Kidney glomerular epithelial cell (primary cell): ENCODE data around the gene NELFE.
"Not testable (repeated sequence)": the region's sequence is repeated elsewhere in the genome, so short reads cannot be mapped to it uniquely, and the experiment has no call there.

Experiments used
- DNase-seq: peaks from one replicate; lab custom pipeline; 2025; lab: John Stamatoyannopoulos, UW

NELFE gene

GRCh38 chr6:31949926-31950548 is 8.7 kb downstream of the NELFE start:
- no peak for DNase-seq

GRCh38 chr6:31948753-31949413 is 9.9 kb downstream of the NELFE start:
- no peak for DNase-seq

- DNase-seq = no peak
Observed at GRCh38 chr6:31948306-31948705, 10.5 kb downstream of the NELFE start.

GRCh38 chr6:31947864-31948263 is 10.9 kb downstream of the NELFE start:
- no peak for DNase-seq

DNA sequence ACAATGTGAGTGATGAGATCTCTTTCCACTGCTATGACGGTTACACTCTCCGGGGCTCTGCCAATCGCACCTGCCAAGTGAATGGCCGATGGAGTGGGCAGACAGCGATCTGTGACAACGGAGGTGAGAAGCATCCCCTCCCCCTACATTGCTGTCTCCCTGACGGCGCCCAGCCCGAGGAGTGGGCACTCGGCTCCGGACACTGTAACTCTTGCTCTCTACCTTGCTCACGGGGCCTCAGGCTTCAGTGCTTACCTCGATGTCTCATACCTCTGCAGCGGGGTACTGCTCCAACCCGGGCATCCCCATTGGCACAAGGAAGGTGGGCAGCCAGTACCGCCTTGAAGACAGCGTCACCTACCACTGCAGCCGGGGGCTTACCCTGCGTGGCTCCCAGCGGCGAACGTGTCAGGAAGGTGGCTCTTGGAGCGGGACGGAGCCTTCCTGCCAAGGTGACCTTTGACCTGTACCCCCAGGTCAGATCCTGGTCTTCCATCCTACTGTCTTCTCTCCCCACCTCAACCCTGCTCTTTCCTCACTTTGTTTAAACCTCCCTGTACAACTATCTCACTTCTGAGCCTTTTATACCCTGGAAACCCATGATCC is 11.6 kb downstream of the NELFE start:
- DNase-seq = no peak

GRCh38 chr6:31946370-31946885 is 12.3 kb downstream of the NELFE start:
- no peak for DNase-seq

- DNase-seq = peak; percentile 83
Observed at GRCh38 chr6:31945507-31946369, 13.0 kb downstream of the NELFE start, which contains the start of gene CFB. Gene CFB (plus strand): TSS chr6:31946095. CDS start chr6:31946222, 127 bp downstream.

DNA sequence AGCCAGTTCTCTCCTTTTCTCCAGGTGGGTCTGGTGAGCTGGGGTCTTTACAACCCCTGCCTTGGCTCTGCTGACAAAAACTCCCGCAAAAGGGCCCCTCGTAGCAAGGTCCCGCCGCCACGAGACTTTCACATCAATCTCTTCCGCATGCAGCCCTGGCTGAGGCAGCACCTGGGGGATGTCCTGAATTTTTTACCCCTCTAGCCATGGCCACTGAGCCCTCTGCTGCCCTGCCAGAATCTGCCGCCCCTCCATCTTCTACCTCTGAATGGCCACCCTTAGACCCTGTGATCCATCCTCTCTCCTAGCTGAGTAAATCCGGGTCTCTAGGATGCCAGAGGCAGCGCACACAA is 13.6 kb downstream of the NELFE start:
- no peak for DNase-seq

DNA sequence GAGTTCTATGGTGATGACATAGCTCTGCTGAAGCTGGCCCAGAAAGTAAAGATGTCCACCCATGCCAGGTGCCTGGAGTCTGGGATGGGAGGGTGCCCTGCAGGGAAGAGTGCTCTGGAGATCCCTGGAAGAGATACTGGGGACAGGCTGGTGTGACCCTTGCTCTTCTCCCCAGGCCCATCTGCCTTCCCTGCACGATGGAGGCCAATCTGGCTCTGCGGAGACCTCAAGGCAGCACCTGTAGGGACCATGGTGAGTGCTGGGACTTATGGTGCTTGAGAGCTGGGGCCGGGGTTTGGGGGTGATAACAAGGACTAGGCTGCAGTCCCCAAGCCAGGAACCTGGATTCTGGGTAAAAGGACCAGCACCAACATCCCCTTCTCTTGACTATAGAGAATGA is 15.0 kb downstream of the NELFE start:
- no peak for DNase-seq

DNA sequence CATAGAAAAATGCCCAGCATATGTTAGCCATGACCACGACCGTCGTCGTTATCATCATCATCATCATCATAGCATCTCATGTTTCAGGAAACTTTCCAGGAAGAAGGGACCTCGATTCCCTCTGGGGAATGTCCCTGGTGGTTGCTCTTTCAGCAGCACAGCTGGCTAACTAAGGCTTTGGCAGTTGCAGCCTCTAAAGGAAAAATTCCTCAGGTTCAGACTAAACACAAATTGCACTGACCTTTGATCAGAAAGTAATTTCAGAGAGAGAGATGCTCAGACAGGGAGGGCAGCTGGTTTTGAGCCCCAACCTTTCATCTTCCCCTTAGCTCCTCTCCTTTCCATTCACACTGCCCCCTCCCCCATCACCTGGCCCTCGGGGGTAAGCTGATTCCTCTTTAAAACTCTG is 18.5 kb downstream of the NELFE start:
- DNase-seq = no peak

GRCh38 chr6:31935823-31936222 is 22.9 kb downstream of the NELFE start:
- DNase-seq = no peak

GRCh38 chr6:31935021-31935420 is 23.8 kb downstream of the NELFE start:
- DNase-seq = no peak

- no peak for DNase-seq
Observed at GRCh38 chr6:31933537-31933936, 25.2 kb downstream of the NELFE start.

DNA sequence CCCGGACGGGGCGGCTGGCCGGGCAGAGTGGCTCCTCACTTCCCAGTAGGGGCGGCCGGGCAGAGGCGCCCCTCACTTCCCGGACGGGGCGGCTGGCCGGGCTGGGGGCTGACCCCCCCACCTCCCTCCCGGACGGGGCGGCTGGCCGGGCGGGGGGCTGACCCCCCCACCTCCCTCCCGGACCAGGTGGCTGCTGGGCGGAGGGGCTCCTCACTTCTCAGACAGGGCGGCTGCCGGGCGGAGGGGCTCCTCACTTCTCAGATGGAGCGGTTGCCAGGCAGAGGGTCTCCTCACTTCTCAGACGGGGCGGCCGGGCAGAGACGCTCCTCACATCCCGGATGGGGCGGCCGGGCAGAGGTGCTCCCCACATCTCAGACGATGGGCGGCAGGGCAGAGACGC is 26.6 kb downstream of the NELFE start:
- DNase-seq = not testable (repeated sequence)

- no peak for DNase-seq
Observed at GRCh38 chr6:31930962-31931361, 27.8 kb downstream of the NELFE start.

DNA sequence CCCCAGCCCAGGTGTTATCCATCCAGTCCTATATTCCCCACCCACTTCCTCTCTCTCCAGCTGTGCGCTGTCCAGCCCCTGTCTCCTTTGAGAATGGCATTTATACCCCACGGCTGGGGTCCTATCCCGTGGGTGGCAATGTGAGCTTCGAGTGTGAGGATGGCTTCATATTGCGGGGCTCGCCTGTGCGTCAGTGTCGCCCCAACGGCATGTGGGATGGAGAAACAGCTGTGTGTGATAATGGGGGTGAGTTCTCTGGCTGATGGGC is 30.2 kb downstream of the NELFE start:
- no peak for DNase-seq

GRCh38 chr6:31927863-31928671 is 30.7 kb downstream of the NELFE start:
- no peak for DNase-seq

DNA sequence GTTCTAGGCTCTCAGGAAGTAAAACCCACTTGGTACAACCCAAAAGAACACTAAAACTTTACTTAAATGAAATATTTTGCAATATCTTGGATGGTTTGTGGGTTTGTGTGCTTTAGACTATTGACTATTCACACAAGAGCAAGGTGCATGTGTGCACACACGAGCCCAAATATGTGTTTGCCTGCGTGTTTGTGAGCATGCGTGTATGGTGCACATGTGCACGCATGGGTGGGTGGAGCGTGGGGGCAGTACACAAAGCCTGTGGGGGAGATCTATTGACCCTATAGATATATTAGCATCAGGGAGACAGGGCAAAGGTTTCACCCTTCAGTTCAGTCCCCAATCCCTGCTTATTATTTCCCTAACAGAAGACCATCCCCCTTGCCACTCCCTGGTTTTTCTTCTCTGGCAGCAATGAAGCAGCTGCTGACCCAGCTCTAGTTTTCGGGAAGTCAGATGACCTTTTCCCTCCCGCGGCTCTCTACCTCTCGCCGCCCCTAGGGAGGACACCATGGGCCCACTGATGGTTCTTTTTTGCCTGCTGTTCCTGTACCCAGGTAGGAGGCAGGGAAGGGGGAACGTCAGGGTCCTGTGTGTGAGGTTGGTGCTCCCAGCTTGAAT is 31.4 kb downstream of the NELFE start, which contains the start of gene C2:
C2 (plus strand) TSS at position 476 of the 621 bp plus-strand sequence; CDS start at position 512, 36 bp downstream.
- DNase-seq = no peak

GRCh38 chr6:31922942-31923341 is 35.8 kb downstream of the NELFE start:
- DNase-seq = peak; percentile 20

- no peak for DNase-seq
Observed at GRCh38 chr6:31920811-31921210, 38.0 kb downstream of the NELFE start.

DNA sequence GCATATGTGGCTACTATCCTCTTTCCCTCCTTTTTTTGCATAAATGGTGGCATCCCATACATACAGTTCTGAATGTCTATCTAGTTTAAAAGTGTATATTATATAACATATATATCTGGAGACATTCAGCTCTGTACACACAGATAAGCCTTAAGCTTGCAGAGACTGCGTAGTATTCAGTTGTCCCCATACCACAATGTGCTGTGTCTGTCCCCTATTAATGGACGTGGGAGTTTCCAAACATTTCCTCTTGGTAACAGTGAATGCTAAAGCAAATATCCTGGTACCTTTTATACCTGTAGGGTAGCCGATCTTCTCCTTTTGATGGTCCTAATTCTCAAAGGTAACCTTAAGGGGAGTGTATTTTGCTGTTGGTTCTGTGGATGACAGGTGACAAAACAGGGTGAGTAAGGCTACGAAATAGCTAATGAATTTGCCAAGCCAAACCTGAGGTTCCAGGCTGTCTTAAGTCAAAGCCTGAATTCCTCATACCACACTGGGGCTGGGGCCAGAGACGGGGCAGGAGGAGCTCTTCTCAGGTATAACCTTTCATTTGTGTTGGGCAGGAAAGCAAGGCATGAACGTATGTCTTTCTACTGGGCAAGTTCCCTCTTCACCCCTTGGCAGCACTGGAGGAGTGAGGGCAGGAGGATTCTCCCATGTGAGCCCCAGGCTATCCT is 39.0 kb downstream of the NELFE start:
- no peak for DNase-seq
